DOHH2 (cell line): ENCODE measurements around the gene BMPER.

Experiments
- H3F3A ChIP-seq: fragments of 200-600 bp; sonication (generic), shearing (Covaris generic); 2 replicates; pipeline ENCODE4 v1.6.0; 2016; ENCODE audit warnings: antibody characterized with exemption, mild to moderate bottlenecking; ENCODE audit not compliant: control insufficient read depth, insufficient read depth
- H3K27ac ChIP-seq: fragments of 200-600 bp; sonication (generic); 2 replicates; pipeline ENCODE4 v1.5.1; 2014; ENCODE audit warnings: low read depth, mild to moderate bottlenecking, low read length, moderate library complexity
- H3K27me3 ChIP-seq: fragments of 200-600 bp; sonication (generic); 2 replicates; pipeline ENCODE4 v1.6.1; 2014; ENCODE audit warnings: mild to moderate bottlenecking, low read length, mixed read lengths; ENCODE audit not compliant: control insufficient read depth
- H3K36me3 ChIP-seq: fragments of 200-600 bp; sonication (generic); 2 replicates; pipeline ENCODE4 v1.6.1; 2014; ENCODE audit warnings: mild to moderate bottlenecking, low read length, moderate library complexity, mixed read lengths; ENCODE audit not compliant: control insufficient read depth
- H3K4me1 ChIP-seq: fragments of 200-600 bp; sonication (generic); 2 replicates; pipeline ENCODE4 v1.6.1; 2014; ENCODE audit warnings: mild to moderate bottlenecking, low read length, mixed read lengths; ENCODE audit not compliant: control insufficient read depth
- H3K4me2 ChIP-seq: fragments of 200-600 bp; sonication (generic); 2 replicates; pipeline ENCODE4 v1.6.0; 2014; ENCODE audit warnings: mild to moderate bottlenecking, low read length, moderate library complexity
- H3K4me3 ChIP-seq: fragments of 200-600 bp; sonication (generic); 2 replicates; pipeline ENCODE4 v1.5.1; 2014; ENCODE audit warnings: mild to moderate bottlenecking, low read length, mixed read lengths
- H3K79me2 ChIP-seq: fragments of 200-600 bp; sonication (generic); 2 replicates; pipeline ENCODE4 v1.6.1; 2014; ENCODE audit warnings: mild to moderate bottlenecking, low read length, mixed read lengths; ENCODE audit not compliant: control insufficient read depth
- H3K9me2 ChIP-seq: fragments of 200-600 bp; sonication (generic); replicated peaks from 2 replicates; pipeline ENCODE4 v1.6.1; 2014; ENCODE audit warnings: mild to moderate bottlenecking, low read length, mixed read lengths; ENCODE audit not compliant: control insufficient read depth
- H3K9me3 ChIP-seq: fragments of 200-600 bp; sonication (generic); 2 replicates; pipeline ENCODE4 v1.6.1; 2014; ENCODE audit warnings: antibody characterized with exemption, low read length, mixed read lengths; ENCODE audit not compliant: control insufficient read depth, insufficient read depth
- H4K20me1 ChIP-seq: fragments of 200-600 bp; sonication (generic); 2 replicates; pipeline ENCODE4 v1.6.0; 2014; ENCODE audit warnings: low read depth, mild to moderate bottlenecking, antibody characterized with exemption, low read length, moderate library complexity; ENCODE audit not compliant: control insufficient read depth, insufficient read depth
- CTCF ChIP-seq: fragments of 200-600 bp; sonication (generic); IDR thresholded peaks from one replicate; pipeline ENCODE4 v1.5.1; 2014; ENCODE audit warnings: antibody characterized with exemption, mild to moderate bottlenecking, low read depth, low read length; ENCODE audit not compliant: poor library complexity, severe bottlenecking
- EZH2phosphoT487 ChIP-seq: fragments of 200-600 bp; sonication (generic); IDR thresholded peaks from 2 replicates; pipeline ENCODE4 v1.6.1; 2017; ENCODE audit warnings: borderline replicate concordance, mild to moderate bottlenecking, antibody characterized with exemption, low read length, moderate library complexity, mixed read lengths

The BMPER gene

GRCh38 chr7:33905389-33906032 lies at the start of gene BMPER:
TSS of gene BMPER (plus strand) at chr7:33905539. CDS start at chr7:33905614, 75 bp downstream.
- Histone ChIP-seq H3K4me2 (no peak within 1 kb of the TSS), H3F3A (no peaks in the 10 kb centered on the region), H4K20me1 (no peaks in the 10 kb centered on the region), H3K27me3 (peaks cover 12% of the 10 kb centered on the region; the same call in 1 of the 2 replicates), H3K4me3 (no peak within 1 kb of the TSS), H3K36me3 (no peaks in the 10 kb centered on the region), H3K9me3 (peaks cover 4% of the 10 kb centered on the region), H3K4me1 (no peaks in the 10 kb centered on the region), H3K79me2 (no peaks in the 10 kb centered on the region), H3K9me2 (no peaks in the 10 kb centered on the region), H3K27ac (no peak within 1 kb of the TSS)
- TF ChIP-seq EZH2phosphoT487 = no peak

- H3K27ac ChIP-seq = no peak overlapping the region
Measured at GRCh38 chr7:33861947-33862346, 43.4 kb upstream of the BMPER start.

GRCh38 chr7:33862946-33863814 lies 42.2 kb upstream of the BMPER start:
- Histone ChIP-seq H3K27ac (no peak overlapping the region), H3K4me1 (no peaks in the 10 kb centered on the region), H3K36me3 (no peaks in the 10 kb centered on the region)

More at GRCh38 chr7:33861947-33862346, 43.4 kb upstream of the BMPER start:
- H3K9me3 ChIP-seq = no peaks in the 10 kb centered on the region
- TF ChIP-seq CTCF = no peak
- no peak for TF ChIP-seq EZH2phosphoT487
- H3K4me1 ChIP-seq = no peaks in the 10 kb centered on the region
- H3K36me3 ChIP-seq = no peaks in the 10 kb centered on the region
- no peaks in the 10 kb centered on the region for H4K20me1 ChIP-seq
- no peak overlapping the region for H3K4me2 ChIP-seq
- H3K27me3 ChIP-seq = no peaks in the 10 kb centered on the region
- no peaks in the 10 kb centered on the region for H3K79me2 ChIP-seq
- H3K4me3 ChIP-seq = no peak overlapping the region
- H3F3A ChIP-seq = no peaks in the 10 kb centered on the region
- no peaks in the 10 kb centered on the region for H3K9me2 ChIP-seq

More at GRCh38 chr7:33862946-33863814, 42.2 kb upstream of the BMPER start:
- Histone ChIP-seq H3K9me2 (no peaks in the 10 kb centered on the region), H3K27me3 (no peaks in the 10 kb centered on the region), H3K9me3 (no peaks in the 10 kb centered on the region), H3K4me2 (no peak overlapping the region), H4K20me1 (no peaks in the 10 kb centered on the region), H3K79me2 (no peaks in the 10 kb centered on the region), H3F3A (no peaks in the 10 kb centered on the region), H3K4me3 (no peak overlapping the region)
- no peak for TF ChIP-seq CTCF
